Spleen (tissue), 7 donors: ENCODE data around the gene TOP1.

Experiments
- POLR2A ChIP-seq, 3 donors: fragments of 450-650 bp; IDR thresholded peaks; one replicate each; pipeline ENCODE4 v1.5.1; 2017; ENCODE audit warnings: antibody characterized with exemption in 3 of 3, mild to moderate bottlenecking in 1 of 3
- POLR2AphosphoS5 ChIP-seq, 3 donors: sonication (generic); formaldehyde crosslinking; IDR thresholded peaks; one replicate each; pipeline ENCODE4 v1.5.1; 2017; ENCODE audit warnings: antibody characterized with exemption in 3 of 3
- TF ChIP-seq, protein P1 (sequence below), 11 experiments: fragments of 200-600 bp in 7 of 11; fragments of 450-650 bp in 4 of 11; sonication (generic) in 4 of 11; IDR thresholded peaks in 8 of 11; conservative IDR thresholded peaks in 3 of 11; 1 replicate in 7 of 11; 2 replicates in 4 of 11; pipeline versions ENCODE4 v1.4.0 to v1.8.0; 2016 to 2021; ENCODE audit warnings: antibody characterized with exemption in 11 of 11, inconsistent platforms in 4 of 11, mild to moderate bottlenecking in 1 of 11
- donor health status: DM: no; HTN: no; CAD: no; lungs with moderate emphysema.
- donor health status: DM: no; HTN: no; CAD: no.
- donor health status: DM: no; HTN: no; CAD: no.

GRCh38 chr20:40980106-40980827 is 48.4 kb upstream of the TOP1 start:
- TF ChIP-seq, protein P1, sequence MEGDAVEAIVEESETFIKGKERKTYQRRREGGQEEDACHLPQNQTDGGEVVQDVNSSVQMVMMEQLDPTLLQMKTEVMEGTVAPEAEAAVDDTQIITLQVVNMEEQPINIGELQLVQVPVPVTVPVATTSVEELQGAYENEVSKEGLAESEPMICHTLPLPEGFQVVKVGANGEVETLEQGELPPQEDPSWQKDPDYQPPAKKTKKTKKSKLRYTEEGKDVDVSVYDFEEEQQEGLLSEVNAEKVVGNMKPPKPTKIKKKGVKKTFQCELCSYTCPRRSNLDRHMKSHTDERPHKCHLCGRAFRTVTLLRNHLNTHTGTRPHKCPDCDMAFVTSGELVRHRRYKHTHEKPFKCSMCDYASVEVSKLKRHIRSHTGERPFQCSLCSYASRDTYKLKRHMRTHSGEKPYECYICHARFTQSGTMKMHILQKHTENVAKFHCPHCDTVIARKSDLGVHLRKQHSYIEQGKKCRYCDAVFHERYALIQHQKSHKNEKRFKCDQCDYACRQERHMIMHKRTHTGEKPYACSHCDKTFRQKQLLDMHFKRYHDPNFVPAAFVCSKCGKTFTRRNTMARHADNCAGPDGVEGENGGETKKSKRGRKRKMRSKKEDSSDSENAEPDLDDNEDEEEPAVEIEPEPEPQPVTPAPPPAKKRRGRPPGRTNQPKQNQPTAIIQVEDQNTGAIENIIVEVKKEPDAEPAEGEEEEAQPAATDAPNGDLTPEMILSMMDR (IDR thresholded peaks at IDR 0.05 in 8 of 11, conservative IDR thresholded peaks at IDR 0.05 in 3 of 11): no peak
- no peak for TF ChIP-seq POLR2A (IDR thresholded peaks at IDR 0.05)
- TF ChIP-seq POLR2AphosphoS5 (IDR thresholded peaks at IDR 0.05): no peak
